Thymus (tissue), 11 donors: Measurements from ENCODE around the gene TRPM5. TPM values are rescaled to one million over a fixed set of nuclear protein-coding genes. Genes with fewer than 3 reads are reported as not detected.

Experiments used
- DNase-seq, 9 donors: peaks; one replicate each; pipeline ENCODE4 v3.0.0-alpha.2; 2013; ENCODE audit warnings: low spot score in 9 of 9, low read depth in 6 of 9, missing footprints in 1 of 9
- H3K27ac ChIP-seq, 2 donors: one replicate each; pipeline ENCODE4 v1.5.1; 2013; ENCODE audit warnings: control low read depth in 1 of 2, low read depth in 1 of 2, low read length in 1 of 2, mild to moderate bottlenecking in 1 of 2, moderate library complexity in 1 of 2
- H3K27me3 ChIP-seq, 2 donors: one replicate each; pipeline ENCODE4 v1.5.1; 2013; ENCODE audit warnings: low read length in 1 of 2; ENCODE audit not compliant: control insufficient read depth in 2 of 2, insufficient read depth in 1 of 2
- H3K36me3 ChIP-seq, 2 donors: one replicate each; pipeline ENCODE4 v1.5.1; 2013; ENCODE audit warnings: low read length in 1 of 2, mild to moderate bottlenecking in 1 of 2, moderate library complexity in 1 of 2; ENCODE audit not compliant: control insufficient read depth in 2 of 2, insufficient read depth in 2 of 2
- H3K4me1 ChIP-seq, 2 donors: one replicate each; pipeline ENCODE4 v1.5.1; 2013; ENCODE audit warnings: low read length in 2 of 2; ENCODE audit not compliant: control insufficient read depth in 2 of 2, insufficient read depth in 2 of 2
- H3K4me3 ChIP-seq, 2 donors: one replicate each; pipeline ENCODE4 v1.5.1; 2013; ENCODE audit warnings: low read length in 2 of 2, control low read depth in 1 of 2, mild to moderate bottlenecking in 1 of 2
- H3K9me3 ChIP-seq, 2 donors: one replicate each; pipeline ENCODE4 v1.5.1; 2013; ENCODE audit warnings: low read length in 1 of 2, mild to moderate bottlenecking in 1 of 2; ENCODE audit not compliant: control insufficient read depth in 2 of 2, insufficient read depth in 1 of 2
- WGBS: extraction: QIAGEN DNeasy Blood & Tissue Kit; methylation state at CpG from one replicate; pipeline ENCODE4 v1.1.7; 2013; 5-methylcytosine and 5-hydroxymethylcytosine counted together
- polyA plus RNA-seq: library from polyadenylated mRNA; stranded (reverse); fragments of 200-250 nt; gene quantifications from one replicate; pipeline ENCODE4 v1.2.3, GENCODE V29; 2013
- total RNA-seq: library from RNA; stranded (reverse); fragments of 120-200 nt; gene quantifications from one replicate; pipeline ENCODE4 v1.2.4, GENCODE V29; 2013
- donor health status: healthy.

The TRPM5 gene
- total and polyA plus RNA-seq, 2 donors, result 0.09 to 0.55 TPM

- Histone ChIP-seq H3K9me3 (peaks cover 0 to 4% of the 10 kb centered on the region in 2 donors), H3K36me3 (no peaks in the 10 kb centered on the region), H3K27ac (no peak overlapping the region), H3K4me3 (no peak overlapping the region), H3K4me1 (peaks cover 18 to 19% of the 10 kb centered on the region in 2 donors), H3K27me3 (peaks cover 15 to 60% of the 10 kb centered on the region in 2 donors)
- WGBS, result 53% methylated on average over 2 of the region's 2 CpGs
- DNase-seq, result no peak
These were observed 1.7 kb downstream of the TRPM5 start for GRCh38 chr11:2442589-2442988.

GRCh38 chr11:2441171-2441570, 3.1 kb downstream of the TRPM5 start:
- Histone ChIP-seq H3K36me3 (no peaks in the 10 kb centered on the region), H3K9me3 (peaks cover 0 to 4% of the 10 kb centered on the region in 2 donors), H3K4me3 (no peak overlapping the region), H3K27ac (no peak overlapping the region), H3K27me3 (peaks cover 11 to 46% of the 10 kb centered on the region in 2 donors), H3K4me1 (peaks cover 8 to 9% of the 10 kb centered on the region in 2 donors)
- no peak for DNase-seq
- 90% methylated on average over 4 of the region's 4 CpGs for WGBS

GRCh38 chr11:2440646-2441045, 3.7 kb downstream of the TRPM5 start:
- Histone ChIP-seq H3K27ac (no peak overlapping the region), H3K27me3 (peaks cover 8 to 41% of the 10 kb centered on the region in 2 donors), H3K4me1 (peaks cover 6 to 8% of the 10 kb centered on the region in 2 donors), H3K36me3 (no peaks in the 10 kb centered on the region), H3K4me3 (no peak overlapping the region), H3K9me3 (peaks cover 0 to 4% of the 10 kb centered on the region in 2 donors)
- WGBS, result 74% methylated on average over 8 of the region's 8 CpGs
- DNase-seq, result no peak

GRCh38 chr11:2439820-2440219, 4.5 kb downstream of the TRPM5 start:
- Histone ChIP-seq H3K36me3 (no peaks in the 10 kb centered on the region), H3K4me1 (peaks cover 2 to 8% of the 10 kb centered on the region in 2 donors), H3K27me3 (peaks cover under 1 to 36% of the 10 kb centered on the region in 2 donors), H3K27ac (no peak overlapping the region), H3K4me3 (no peak overlapping the region), H3K9me3 (peaks cover 0 to 4% of the 10 kb centered on the region in 2 donors)
- no peak for DNase-seq
- 97% methylated on average over 3 of the region's 3 CpGs for WGBS

GRCh38 chr11:2437516-2437915, 6.8 kb downstream of the TRPM5 start:
- no peak overlapping the region for H3K27ac ChIP-seq
- H3K4me3 ChIP-seq, result no peak overlapping the region
- no peaks in the 10 kb centered on the region for H3K36me3 ChIP-seq
- H3K4me1 ChIP-seq, result no peaks in the 10 kb centered on the region
- 96% methylated on average over 4 of the region's 4 CpGs for WGBS
- peaks cover 0 to 17% of the 10 kb centered on the region in 2 donors for H3K27me3 ChIP-seq
- no peak for DNase-seq
- H3K9me3 ChIP-seq, result no peaks in the 10 kb centered on the region

GRCh38 chr11:2436521-2437031, 7.7 kb downstream of the TRPM5 start:
- DNase-seq, result no peak
- Histone ChIP-seq H3K27ac (no peak overlapping the region), H3K4me3 (no peak overlapping the region), H3K9me3 (no peaks in the 10 kb centered on the region), H3K27me3 (peaks cover 0 to 13% of the 10 kb centered on the region in 2 donors), H3K4me1 (no peaks in the 10 kb centered on the region), H3K36me3 (no peaks in the 10 kb centered on the region)
- 93% methylated on average over 13 of the region's 13 CpGs for WGBS

- Histone ChIP-seq H3K9me3 (no peaks in the 10 kb centered on the region), H3K36me3 (no peaks in the 10 kb centered on the region), H3K27me3 (peaks cover 0 to 9% of the 10 kb centered on the region in 2 donors), H3K4me3 (no peak overlapping the region), H3K27ac (no peak overlapping the region), H3K4me1 (no peaks in the 10 kb centered on the region)
- DNase-seq, result no peak
- 96% methylated on average over 10 of the region's 10 CpGs for WGBS
These were observed 8.2 kb downstream of the TRPM5 start for GRCh38 chr11:2436013-2436520.

- no peak overlapping the region for H3K4me3 ChIP-seq
- H3K27me3 ChIP-seq, result peaks cover 0 to 2% of the 10 kb centered on the region in 2 donors
- H3K4me1 ChIP-seq, result no peaks in the 10 kb centered on the region
- peaks cover 0 to 4% of the 10 kb centered on the region in 2 donors for H3K9me3 ChIP-seq
- H3K27ac ChIP-seq, result no peak overlapping the region
- DNase-seq, result no peak
- no peaks in the 10 kb centered on the region for H3K36me3 ChIP-seq
- WGBS, result 97% methylated on average over 12 of the region's 12 CpGs
These were observed 8.9 kb downstream of the TRPM5 start for GRCh38 chr11:2435288-2436012.

- DNase-seq, result no peak
- Histone ChIP-seq H3K9me3 (peaks cover 0 to 4% of the 10 kb centered on the region in 2 donors), H3K27ac (no peak overlapping the region), H3K27me3 (no peaks in the 10 kb centered on the region), H3K36me3 (no peaks in the 10 kb centered on the region), H3K4me3 (no peak overlapping the region), H3K4me1 (no peaks in the 10 kb centered on the region)
- 91% methylated on average over 11 of the region's 11 CpGs for WGBS
These were observed 9.6 kb downstream of the TRPM5 start for GRCh38 chr11:2434506-2435255.
